ENCODE results near the gene SEZ6. TPM values are rescaled to one million over a fixed set of nuclear protein-coding genes. Genes with fewer than 3 reads are reported as not detected.

Gene SEZ6
- total RNA-seq, 4 donors from 2014 or later: 0.13 TPM; not detected in 3

GRCh38 chr17:28970879-28971278 is 35.0 kb downstream of the SEZ6 start:
- ATAC-seq: peak; percentile 17
- no peaks in the 10 kb centered on the region for H3K36me3 ChIP-seq
- H3K9me3 ChIP-seq: no peaks in the 10 kb centered on the region
- no peaks in the 10 kb centered on the region for H3K27me3 ChIP-seq
- TF ChIP-seq EP300 (IDR thresholded peaks at IDR 0.05): no peak
- TF ChIP-seq POLR2AphosphoS5 (IDR thresholded peaks at IDR 0.05): no peak
- TF ChIP-seq CTCF (IDR thresholded peaks at IDR 0.05): no peak
- no peak for TF ChIP-seq POLR2A (IDR thresholded peaks at IDR 0.05)
- WGBS, 2 donors (ENCODE audit: low coverage in 1 of 2): 59% methylated on average over 3 to 4 of the region's 6 CpGs
- H3K4me1 ChIP-seq: peaks cover 0 to 27% (median 0%) of the 10 kb centered on the region in 3 donors
- H3K27ac ChIP-seq: no peak overlapping the region
- H3K4me3 ChIP-seq: no peak overlapping the region

- no peak for ATAC-seq
- WGBS, 2 donors (ENCODE audit: low coverage in 1 of 2): 44 to 50% methylated on average over 1 of the region's 12 CpGs
Observed at GRCh38 chr17:28969706-28970393, 36.0 kb downstream of the SEZ6 start.

GRCh38 chr17:28968914-28969295 is 36.9 kb downstream of the SEZ6 start:
- Histone ChIP-seq H3K27me3 (peaks cover 8% of the 10 kb centered on the region), H3K4me3 (no peak overlapping the region), H3K9me3 (no peaks in the 10 kb centered on the region), H3K4me1 (peaks cover 0 to 33% (median 0%) of the 10 kb centered on the region in 3 donors), H3K36me3 (no peaks in the 10 kb centered on the region), H3K27ac (no peak overlapping the region)
- no peak for ATAC-seq
- no CpG with 5 or more reads among the region's 2 CpGs for WGBS, 2 donors (ENCODE audit: low coverage in 1 of 2)
- TF ChIP-seq POLR2AphosphoS5 (IDR thresholded peaks at IDR 0.05) (no peak), EP300 (IDR thresholded peaks at IDR 0.05) (no peak), CTCF (IDR thresholded peaks at IDR 0.05) (no peak), POLR2A (IDR thresholded peaks at IDR 0.05) (no peak)

More at GRCh38 chr17:28969706-28970393, 36.0 kb downstream of the SEZ6 start:
- TF ChIP-seq POLR2A (IDR thresholded peaks at IDR 0.05) (no peak), CTCF (IDR thresholded peaks at IDR 0.05) (no peak), POLR2AphosphoS5 (IDR thresholded peaks at IDR 0.05) (no peak), EP300 (IDR thresholded peaks at IDR 0.05) (no peak)
- Histone ChIP-seq H3K36me3 (no peaks in the 10 kb centered on the region), H3K4me1 (peaks cover 0 to 33% (median 0%) of the 10 kb centered on the region in 3 donors), H3K27me3 (peaks cover under 1% of the 10 kb centered on the region), H3K4me3 (no peak overlapping the region), H3K27ac (no peak overlapping the region), H3K9me3 (no peaks in the 10 kb centered on the region)

- H3K27ac ChIP-seq: no peak overlapping the region
- H3K27me3 ChIP-seq: peaks cover 11% of the 10 kb centered on the region
- peaks cover 0 to 33% (median 0%) of the 10 kb centered on the region in 3 donors for H3K4me1 ChIP-seq
- H3K36me3 ChIP-seq: no peaks in the 10 kb centered on the region
- H3K4me3 ChIP-seq: no peak overlapping the region
- H3K9me3 ChIP-seq: no peaks in the 10 kb centered on the region
- no peak for TF ChIP-seq POLR2A (IDR thresholded peaks at IDR 0.05)
- ATAC-seq: no peak
- 25% methylated on average over 2 of the region's 10 CpGs; no CpG with 5 or more reads in 1 of the 2 donors for WGBS, 2 donors (ENCODE audit: low coverage in 1 of 2)
Observed at GRCh38 chr17:28968231-28968913, 37.5 kb downstream of the SEZ6 start.

- WGBS, 2 donors (ENCODE audit: low coverage in 1 of 2): 25% methylated on average over 2 of the region's 7 CpGs; no CpG with 5 or more reads in 1 of the 2 donors
- peaks cover 11% of the 10 kb centered on the region for H3K27me3 ChIP-seq
- ATAC-seq: no peak
Observed at GRCh38 chr17:28967221-28968135, 38.4 kb downstream of the SEZ6 start.

More at GRCh38 chr17:28967221-28968135, 38.4 kb downstream of the SEZ6 start:
- peaks cover 0 to 29% (median 0%) of the 10 kb centered on the region in 3 donors for H3K4me1 ChIP-seq
- H3K4me3 ChIP-seq: no peak overlapping the region
- H3K27ac ChIP-seq: no peak overlapping the region
- no peaks in the 10 kb centered on the region for H3K9me3 ChIP-seq
- no peaks in the 10 kb centered on the region for H3K36me3 ChIP-seq
- no peak for TF ChIP-seq POLR2A (IDR thresholded peaks at IDR 0.05)
- no peak for TF ChIP-seq POLR2AphosphoS5 (IDR thresholded peaks at IDR 0.05)
- no peak for TF ChIP-seq CTCF (IDR thresholded peaks at IDR 0.05)
- no peak for TF ChIP-seq EP300 (IDR thresholded peaks at IDR 0.05)
